ENCODE measurements around the gene FTHL17.

FTHL17 gene

DNA sequence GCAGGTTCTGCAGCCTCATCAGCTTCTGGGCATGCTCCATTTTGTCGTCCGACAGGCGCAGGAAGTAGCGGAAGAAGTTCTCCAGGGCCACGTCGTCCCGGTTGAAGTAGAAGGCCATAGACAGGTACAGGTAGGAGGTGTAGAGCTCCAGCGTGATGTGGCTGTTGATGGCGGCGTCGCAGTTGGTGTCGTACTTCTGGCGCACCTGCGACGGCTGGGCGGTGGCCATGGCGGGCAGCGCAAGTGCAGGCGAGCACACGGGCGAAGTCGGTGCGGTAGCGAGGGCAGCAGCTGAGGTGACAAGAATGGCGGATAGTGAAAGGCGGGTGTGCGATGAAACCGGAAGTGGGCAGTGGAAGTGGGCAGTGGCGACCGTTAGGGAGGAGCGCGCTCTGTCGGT is at the start of gene FTHL17:
Gene FTHL17 (minus strand): TSS at position 317 of the 400 bp plus-strand sequence. CDS start 88 bp downstream, at position 229.
- no peak for TF ChIP-seq POLR2A (IDR thresholded peaks at IDR 0.05; ENCODE audit: extremely low read depth, insufficient read length)
- TF ChIP-seq, protein P1, sequence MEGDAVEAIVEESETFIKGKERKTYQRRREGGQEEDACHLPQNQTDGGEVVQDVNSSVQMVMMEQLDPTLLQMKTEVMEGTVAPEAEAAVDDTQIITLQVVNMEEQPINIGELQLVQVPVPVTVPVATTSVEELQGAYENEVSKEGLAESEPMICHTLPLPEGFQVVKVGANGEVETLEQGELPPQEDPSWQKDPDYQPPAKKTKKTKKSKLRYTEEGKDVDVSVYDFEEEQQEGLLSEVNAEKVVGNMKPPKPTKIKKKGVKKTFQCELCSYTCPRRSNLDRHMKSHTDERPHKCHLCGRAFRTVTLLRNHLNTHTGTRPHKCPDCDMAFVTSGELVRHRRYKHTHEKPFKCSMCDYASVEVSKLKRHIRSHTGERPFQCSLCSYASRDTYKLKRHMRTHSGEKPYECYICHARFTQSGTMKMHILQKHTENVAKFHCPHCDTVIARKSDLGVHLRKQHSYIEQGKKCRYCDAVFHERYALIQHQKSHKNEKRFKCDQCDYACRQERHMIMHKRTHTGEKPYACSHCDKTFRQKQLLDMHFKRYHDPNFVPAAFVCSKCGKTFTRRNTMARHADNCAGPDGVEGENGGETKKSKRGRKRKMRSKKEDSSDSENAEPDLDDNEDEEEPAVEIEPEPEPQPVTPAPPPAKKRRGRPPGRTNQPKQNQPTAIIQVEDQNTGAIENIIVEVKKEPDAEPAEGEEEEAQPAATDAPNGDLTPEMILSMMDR (IDR thresholded peaks at IDR 0.05; ENCODE audit: low read depth, low read length) = no peak
- no peak for TF ChIP-seq MYC (IDR thresholded peaks at IDR 0.05; ENCODE audit: low read depth, low read length)
- TF ChIP-seq, protein P2, sequence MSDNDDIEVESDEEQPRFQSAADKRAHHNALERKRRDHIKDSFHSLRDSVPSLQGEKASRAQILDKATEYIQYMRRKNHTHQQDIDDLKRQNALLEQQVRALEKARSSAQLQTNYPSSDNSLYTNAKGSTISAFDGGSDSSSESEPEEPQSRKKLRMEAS (IDR thresholded peaks at IDR 0.05; ENCODE audit: low read depth, low read length) = no peak
- no peak within 1 kb of the TSS for H3K4me3 ChIP-seq (ENCODE audit: low read depth, low read length)
- DNase-seq (ENCODE audit: low read depth) = no peak

DNA sequence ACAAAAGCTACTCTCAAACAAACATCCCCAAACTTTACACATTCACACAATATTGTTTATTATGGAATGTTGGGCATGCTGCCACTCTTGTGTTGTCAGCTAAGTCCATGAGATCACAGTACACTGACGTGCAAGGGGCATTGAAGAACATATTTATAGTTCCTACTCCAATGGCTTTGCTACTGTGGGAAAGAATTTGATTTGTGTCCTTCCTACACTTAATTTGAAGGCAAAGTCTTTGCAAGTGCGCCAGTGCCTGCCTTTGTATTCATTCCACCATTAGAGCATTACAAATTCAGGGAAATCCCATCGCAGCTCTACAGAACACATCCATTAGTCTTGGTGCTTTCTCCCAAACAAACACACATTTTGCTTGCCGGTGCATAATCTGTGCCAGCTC is 45.4 kb upstream of the FTHL17 start:
- H3K4me3 ChIP-seq (ENCODE audit: low read depth, low read length) = no peak overlapping the region
- DNase-seq (ENCODE audit: low read depth) = no peak
- TF ChIP-seq, protein P2 (IDR thresholded peaks at IDR 0.05; ENCODE audit: low read depth, low read length) = no peak
- TF ChIP-seq, protein P1 (IDR thresholded peaks at IDR 0.05; ENCODE audit: low read depth, low read length) = no peak
- TF ChIP-seq POLR2A (IDR thresholded peaks at IDR 0.05; ENCODE audit: extremely low read depth, insufficient read length) = no peak
- TF ChIP-seq MYC (IDR thresholded peaks at IDR 0.05; ENCODE audit: low read depth, low read length) = no peak

GRCh38 chrX:31115398-31115797 is 43.6 kb upstream of the FTHL17 start:
- no peak overlapping the region for H3K4me3 ChIP-seq (ENCODE audit: low read depth, low read length)
- no peak for DNase-seq (ENCODE audit: low read depth)
- TF ChIP-seq MYC (IDR thresholded peaks at IDR 0.05; ENCODE audit: low read depth, low read length) (no peak), POLR2A (IDR thresholded peaks at IDR 0.05; ENCODE audit: extremely low read depth, insufficient read length) (no peak)
- TF ChIP-seq, protein P1 (IDR thresholded peaks at IDR 0.05; ENCODE audit: low read depth, low read length) = no peak
- TF ChIP-seq, protein P2 (IDR thresholded peaks at IDR 0.05; ENCODE audit: low read depth, low read length) = no peak

DNA sequence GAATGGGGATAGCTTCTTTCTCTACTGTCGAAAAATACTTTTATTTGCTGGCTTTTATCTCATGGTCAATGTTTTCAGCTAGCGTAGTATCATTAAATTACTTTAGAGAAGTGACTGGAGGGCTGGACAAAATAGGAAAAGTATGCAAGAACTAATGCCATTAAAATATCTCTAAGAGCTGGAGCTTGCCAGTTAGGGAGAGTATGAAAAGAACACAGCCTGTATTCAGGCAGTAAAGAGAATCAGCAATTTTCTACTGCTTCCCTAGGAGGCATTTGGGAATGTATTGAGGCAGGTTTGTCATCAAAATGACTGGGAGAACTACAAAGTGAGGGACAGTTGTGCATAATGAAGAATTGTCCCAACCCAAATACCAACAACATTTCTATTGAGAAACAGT is 43.0 kb upstream of the FTHL17 start:
- TF ChIP-seq, protein P1 (IDR thresholded peaks at IDR 0.05; ENCODE audit: low read depth, low read length) = no peak
- TF ChIP-seq POLR2A (IDR thresholded peaks at IDR 0.05; ENCODE audit: extremely low read depth, insufficient read length) (no peak), MYC (IDR thresholded peaks at IDR 0.05; ENCODE audit: low read depth, low read length) (no peak)
- TF ChIP-seq, protein P2 (IDR thresholded peaks at IDR 0.05; ENCODE audit: low read depth, low read length) = no peak
- DNase-seq (ENCODE audit: low read depth) = no peak
- H3K4me3 ChIP-seq (ENCODE audit: low read depth, low read length) = no peak overlapping the region

- H3K4me3 ChIP-seq (ENCODE audit: low read depth, low read length) = no peak overlapping the region
- no peak for DNase-seq (ENCODE audit: low read depth)
- TF ChIP-seq, protein P2 (IDR thresholded peaks at IDR 0.05; ENCODE audit: low read depth, low read length) = no peak
- TF ChIP-seq POLR2A (IDR thresholded peaks at IDR 0.05; ENCODE audit: extremely low read depth, insufficient read length) (no peak), MYC (IDR thresholded peaks at IDR 0.05; ENCODE audit: low read depth, low read length) (no peak)
- TF ChIP-seq, protein P1 (IDR thresholded peaks at IDR 0.05; ENCODE audit: low read depth, low read length) = no peak
Observed at GRCh38 chrX:31112226-31112999, 40.6 kb upstream of the FTHL17 start.

All from NB4 (cell line).